Stimulated activated CD8-positive, alpha-beta memory T cell treated with anti-CD3 and anti-CD28 coated beads, Interleukin-4, amount 100 ng/mL, for 4 hours (primary cell): Measurements from ENCODE around the gene LRRC3.

Source experiments
- DNase-seq, 2 donors: peaks; one replicate each; pipeline ENCODE4 v3.0.0-alpha.2; 2020; ENCODE audit warnings: low read depth in 2 of 2, low spot score in 1 of 2

Gene LRRC3

DNA sequence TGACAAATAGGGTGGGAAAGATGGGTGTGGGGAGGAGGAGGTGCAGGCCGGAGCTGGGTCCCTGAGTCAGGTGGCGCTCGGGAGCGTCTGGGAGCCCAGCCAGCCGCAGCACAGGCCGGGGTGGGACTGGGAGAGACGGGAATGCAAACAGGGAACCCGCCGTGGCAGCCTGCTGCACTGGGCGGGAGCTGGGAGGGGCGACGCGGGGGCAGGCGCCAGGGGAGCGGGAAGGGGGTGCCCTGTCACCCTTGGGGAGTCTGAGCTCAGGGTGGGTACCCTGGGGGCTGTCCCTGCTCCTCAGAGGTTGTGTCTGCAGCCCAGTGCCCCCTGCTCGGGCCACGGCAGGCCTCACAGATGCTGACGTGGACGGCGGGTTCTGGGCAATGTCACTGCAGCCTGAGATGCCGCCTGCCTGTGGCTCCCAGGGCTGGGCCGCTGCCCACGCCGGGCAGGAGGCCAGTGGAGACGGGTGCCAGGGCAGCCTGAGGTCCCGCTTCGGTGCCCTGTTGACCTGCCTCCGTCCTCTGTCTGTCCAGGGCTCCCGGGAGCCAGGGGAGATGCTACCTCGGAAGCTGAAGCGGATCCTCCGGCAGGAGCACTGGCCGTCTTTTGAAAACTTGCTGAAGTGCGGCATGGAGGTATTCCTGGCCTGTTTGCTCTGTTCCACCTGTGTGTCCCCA lies 16.6 kb upstream of the LRRC3 start:
- no peak for DNase-seq

DNA sequence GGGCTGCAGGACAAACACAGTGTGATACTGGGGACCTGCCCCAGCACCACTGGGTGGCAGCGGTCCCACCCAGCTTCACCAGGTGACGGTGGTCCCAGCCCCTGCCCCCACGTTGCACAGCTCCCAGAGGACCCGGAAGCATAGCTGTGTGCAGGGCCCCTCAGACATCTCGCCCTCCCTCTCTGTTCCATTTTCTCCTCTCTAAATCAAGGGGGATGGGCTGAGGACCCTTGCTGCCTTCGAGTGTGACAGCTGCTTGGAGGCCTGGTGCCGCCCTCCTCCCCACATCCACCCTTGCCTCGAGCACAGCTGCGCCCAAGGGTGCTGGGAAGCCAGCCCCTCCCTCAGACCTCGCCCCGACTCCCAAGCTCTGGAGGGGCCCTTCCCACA lies 16.1 kb upstream of the LRRC3 start:
- no peak for DNase-seq

DNA sequence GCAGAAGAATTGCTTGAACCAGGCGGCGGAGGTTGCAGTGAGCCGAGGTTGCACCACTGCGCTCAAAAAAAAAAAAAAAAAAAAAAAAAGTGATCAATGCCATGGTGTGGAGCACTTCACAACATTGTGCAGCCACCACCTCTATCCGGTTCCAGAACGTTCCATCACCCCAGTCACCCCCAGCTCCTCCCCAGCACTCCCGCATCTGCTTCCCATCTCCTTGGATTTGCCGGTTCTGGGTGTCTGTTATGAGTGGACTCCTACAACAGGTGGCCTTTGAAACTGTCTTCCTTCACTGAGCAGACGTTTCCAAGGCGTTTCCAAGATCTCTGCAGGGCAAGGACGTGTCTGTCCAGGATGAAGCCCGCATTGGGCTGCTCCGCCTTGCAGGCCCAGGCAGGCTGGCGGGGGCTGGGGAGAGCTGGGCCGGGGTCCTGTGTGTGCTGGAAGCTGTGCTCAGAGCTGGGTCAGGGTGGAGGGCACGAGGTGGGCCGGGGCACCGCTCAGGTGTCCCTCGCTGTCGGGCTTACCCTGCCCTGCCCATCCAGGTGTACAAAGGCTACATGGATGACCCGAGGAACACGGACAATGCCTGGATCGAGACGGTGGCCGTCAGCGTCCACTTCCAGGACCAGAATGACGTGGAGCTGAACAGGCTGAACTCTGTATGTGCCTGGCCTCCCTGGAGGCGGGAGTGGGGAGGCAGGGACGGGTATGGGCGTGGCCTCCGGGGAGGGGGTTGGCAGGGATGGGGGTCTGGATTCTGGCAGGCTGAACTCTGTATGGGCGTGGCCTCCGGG lies 14.9 kb upstream of the LRRC3 start:
- no peak for DNase-seq

DNA sequence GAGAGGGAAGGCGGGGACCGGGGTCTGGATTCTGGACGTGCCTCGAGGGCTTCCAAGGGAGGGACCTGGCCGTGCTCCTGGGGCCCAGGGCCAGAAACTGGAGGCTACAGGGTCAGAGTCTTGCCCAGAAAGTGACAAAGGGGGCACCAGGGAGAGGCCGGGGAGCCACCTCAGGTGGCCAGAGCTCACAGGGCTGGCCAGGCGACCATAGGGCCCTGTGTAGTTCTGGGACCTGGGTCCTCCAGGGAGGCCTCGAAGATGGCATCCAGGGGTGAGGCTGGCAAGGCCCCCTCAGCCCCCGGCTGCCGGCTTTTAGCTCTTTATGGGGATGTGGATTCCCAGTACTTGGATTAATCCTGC lies 14.3 kb upstream of the LRRC3 start:
- DNase-seq, result no peak

DNA sequence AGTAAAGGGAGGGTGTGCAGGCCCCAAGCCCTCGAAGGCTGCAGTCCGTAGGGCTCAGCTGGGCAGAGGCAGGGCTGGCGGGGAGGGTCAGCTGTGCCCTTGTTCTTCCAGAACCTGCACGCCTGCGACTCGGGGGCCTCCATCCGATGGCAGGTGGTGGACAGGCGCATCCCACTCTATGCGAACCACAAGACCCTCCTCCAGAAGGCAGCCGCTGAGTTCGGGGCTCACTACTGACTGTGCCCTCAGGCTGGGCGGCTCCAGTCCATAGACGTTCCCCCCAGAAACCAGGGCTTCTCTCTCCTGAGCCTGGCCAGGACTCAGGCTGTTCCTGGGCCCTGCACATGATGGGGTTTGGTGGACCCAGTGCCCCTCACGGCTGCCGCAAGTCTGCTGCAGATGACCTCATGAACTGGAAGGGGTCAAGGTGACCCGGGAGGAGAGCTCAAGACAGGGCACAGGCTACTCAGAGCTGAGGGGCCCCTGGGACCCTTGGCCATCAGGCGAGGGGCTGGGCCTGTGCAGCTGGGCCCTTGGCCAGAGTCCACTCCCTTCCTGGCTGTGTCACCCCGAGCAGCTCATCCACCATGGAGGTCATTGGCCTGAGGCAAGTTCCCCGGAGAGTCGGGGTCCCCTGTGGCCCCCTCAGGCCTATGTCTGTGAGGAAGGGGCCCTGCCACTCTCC lies 13.6 kb upstream of the LRRC3 start:
- DNase-seq, result no peak

DNA sequence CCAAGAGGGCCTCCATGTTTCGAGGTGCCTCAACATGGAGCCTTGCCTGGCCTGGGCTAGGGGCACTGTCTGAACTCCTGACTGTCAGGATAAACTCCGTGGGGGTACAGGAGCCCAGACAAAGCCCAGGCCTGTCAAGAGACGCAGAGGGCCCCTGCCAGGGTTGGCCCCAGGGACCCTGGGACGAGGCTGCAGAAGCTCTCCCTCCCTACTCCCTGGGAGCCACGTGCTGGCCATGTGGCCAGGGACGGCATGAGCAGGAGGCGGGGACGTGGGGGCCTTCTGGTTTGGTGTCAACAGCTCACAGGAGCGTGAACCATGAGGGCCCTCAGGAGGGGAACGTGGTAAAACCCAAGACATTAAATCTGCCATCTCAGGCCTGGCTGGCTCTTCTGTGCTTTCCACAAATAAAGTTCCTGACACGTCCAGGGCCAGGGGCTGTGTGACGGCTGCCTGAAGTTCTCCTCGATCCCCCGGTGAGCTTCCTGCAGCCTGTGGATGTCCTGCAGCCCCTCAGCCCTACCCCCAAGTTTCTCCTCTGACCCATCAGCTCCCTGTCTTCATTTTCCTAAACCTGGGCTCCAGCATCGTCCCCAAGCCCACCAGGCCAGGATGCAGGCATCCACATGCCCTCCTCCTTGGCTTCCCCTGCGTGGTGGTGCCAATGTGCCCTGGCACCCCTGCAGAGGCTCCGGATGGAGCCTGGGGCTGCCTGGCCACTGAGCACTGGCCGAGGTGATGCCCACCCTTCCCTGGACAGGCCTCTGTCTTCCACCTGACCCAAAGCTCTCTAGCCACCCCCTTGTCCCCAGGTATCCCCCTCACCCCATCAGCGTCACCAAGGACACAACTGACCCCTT lies 12.8 kb upstream of the LRRC3 start:
- DNase-seq, result no peak

DNA sequence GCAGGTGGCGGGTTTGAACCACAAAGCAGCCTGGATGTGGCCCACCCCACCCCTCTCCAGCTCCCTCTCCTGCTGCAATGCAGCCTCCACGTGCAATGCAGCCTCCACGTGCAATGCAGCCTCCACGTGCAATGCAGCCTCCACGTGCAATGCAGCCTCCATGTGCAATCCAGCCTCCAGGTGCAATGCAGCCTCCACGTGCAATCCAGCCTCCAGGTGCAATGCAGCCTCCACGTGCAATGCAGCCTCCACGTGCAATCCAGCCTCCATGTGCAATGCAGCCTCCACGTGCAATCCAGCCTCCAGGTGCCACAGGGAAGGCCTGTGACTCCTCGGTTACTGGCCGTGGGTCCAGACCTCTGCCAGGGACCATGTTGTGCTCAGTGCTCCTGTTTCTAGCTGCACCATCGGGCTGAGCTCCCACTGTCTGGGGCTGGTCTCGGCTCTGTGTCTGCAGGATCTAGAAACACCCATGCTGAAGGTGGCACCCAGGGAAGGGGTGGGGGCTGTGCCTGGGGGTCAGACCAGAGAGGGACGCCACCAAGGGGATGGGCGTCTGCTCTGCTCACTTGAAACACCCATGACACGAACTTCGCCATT lies 11.9 kb upstream of the LRRC3 start:
- no peak for DNase-seq

DNA sequence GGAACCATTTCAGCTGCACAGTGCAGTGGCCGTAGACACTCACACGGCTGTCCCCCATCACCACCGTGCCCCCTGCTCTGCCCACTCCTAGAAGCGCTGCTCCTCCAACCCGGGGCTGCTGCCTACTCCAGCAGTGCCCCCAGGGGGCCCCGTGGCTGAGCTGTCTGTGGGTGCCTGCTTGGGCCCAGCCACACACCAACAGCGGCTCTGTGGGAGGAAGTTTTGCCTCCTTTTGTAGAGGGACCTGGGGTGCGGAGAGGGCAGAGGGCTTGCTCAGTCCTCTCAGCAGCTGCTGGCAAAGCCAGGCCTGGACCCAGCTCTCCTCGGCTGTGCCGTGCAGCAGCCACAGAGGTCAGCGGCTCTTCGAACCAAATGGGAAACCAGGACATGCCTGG lies 11.4 kb upstream of the LRRC3 start:
- DNase-seq, result no peak

DNA sequence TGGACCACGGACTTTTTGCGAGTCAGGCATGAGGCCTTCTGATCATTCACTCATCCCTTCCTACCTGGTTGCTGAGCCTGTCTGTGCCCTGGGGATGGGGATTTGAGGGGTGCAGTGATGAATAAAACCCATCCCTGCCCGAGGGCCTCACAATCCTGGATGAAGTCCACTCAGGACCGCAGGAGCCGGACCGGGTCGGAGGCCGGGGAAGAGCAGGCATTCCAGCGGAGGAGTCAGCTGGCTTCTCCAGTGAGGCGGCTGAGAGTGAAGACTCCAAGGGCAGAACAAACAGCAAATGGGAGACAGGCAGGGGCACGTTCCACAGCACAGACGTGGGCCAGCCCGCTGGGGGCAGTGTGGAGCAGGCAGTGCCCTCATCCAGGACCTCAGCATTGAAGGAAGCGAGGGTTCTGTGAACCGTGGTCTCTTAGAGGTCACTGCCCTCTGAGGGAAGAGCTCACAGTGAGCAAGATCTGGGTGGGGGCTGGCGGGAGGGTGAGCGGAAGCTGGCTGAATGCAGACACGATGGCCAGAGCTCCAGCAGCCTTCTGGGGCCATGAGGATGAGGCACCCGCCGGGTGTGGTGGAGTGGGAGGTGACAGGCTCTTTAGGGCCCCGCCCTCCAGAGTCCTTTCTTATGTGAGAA lies 10.9 kb upstream of the LRRC3 start:
- no peak for DNase-seq

DNA sequence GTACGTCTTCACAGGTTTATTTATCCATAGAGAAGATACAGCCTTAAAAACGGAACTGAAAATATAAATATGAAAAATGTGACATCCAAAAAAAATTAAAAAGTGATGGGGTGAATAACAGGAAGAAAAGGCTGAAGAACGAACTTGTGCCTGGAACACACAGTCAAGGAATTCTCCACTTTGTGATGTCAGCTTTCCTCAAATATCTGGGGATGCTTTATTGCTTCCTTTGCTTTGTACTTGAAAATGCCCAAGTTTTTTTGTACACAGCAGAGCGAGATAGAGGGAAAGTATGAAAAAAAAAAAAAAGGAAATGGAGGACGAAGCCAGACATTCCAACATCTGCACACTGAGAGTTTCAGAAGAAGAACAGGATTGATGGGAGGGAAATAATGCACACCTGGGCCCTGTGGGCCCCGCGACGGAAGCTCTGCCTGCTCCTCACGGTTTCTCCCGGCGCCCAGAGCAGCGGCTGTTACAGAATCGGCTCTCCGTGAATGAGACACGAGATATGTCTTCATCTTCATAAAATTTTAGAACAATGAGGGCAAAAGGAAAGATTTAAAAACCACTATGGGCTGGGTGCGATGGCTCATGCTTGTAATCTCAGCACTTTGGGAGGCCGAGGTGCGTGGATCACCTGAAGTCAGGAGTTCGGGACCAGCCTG lies 10.0 kb upstream of the LRRC3 start:
- no peak for DNase-seq

DNA sequence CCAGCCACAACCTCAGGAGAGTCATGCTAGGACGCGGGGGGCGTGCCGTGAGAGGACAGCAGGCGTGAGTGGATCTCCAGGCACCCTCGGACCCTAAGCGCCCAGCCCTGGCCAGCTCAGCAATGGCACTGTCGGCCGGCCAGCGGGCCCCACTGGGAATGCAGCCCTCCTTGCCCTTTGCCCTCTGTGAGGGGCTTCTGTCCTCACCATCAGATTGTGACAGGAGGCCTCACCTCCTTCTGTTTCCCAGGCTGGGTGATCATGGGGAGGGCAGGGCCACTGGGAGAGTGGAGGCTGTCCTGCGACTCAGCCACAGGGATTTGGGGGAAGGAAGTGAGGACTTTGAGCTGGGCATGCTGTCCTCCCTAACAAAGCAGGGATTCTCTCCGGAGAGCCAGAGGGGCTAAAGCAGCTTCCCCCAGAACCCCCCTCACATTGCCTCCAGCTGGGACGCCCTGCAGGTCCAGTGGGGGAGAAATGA lies 6.6 kb upstream of the LRRC3 start:
- DNase-seq, result no peak

DNA sequence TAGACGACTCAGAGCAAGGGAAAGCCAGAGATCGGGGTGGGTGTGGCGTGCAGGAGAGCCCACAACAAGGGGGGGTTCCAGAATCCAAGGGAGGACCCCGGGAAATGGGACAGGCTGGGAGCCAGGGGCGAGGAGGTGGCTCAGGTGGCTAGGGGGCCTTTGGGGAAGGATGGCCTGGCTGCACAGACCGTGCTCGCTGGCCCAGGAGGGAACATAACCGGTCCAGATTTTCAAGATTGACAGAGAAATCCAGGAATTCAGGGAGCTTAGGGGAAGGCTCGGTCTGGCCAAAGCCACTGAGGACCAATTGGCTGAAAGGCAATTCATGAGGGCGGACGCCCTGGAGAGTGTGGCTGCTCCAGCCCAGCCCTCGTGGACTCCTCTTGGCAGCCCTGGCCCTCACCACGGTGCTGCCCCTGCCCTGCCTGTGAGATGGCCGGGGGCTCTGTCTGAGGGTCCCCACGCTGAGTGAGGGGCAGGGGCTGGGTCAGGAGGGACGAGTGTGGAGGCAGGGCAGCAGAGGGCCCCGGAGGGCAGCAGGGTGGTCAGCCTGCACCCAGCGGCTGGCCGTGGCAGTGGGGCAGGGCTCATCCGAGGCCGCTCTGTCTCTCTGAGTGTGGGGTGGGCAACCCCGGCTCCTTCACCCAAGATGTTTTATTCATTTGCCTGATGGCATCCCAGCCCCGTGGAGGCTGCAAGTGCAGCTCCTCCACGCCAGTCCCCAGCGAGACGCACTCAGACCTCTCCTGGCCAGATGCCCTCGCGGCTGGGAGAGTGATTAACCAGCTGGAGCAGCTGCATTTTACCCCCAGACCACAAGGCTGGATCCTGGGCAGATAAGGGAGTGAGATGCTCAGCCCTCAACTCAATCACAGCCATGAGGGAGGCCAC lies 5.6 kb upstream of the LRRC3 start:
- no peak for DNase-seq

DNA sequence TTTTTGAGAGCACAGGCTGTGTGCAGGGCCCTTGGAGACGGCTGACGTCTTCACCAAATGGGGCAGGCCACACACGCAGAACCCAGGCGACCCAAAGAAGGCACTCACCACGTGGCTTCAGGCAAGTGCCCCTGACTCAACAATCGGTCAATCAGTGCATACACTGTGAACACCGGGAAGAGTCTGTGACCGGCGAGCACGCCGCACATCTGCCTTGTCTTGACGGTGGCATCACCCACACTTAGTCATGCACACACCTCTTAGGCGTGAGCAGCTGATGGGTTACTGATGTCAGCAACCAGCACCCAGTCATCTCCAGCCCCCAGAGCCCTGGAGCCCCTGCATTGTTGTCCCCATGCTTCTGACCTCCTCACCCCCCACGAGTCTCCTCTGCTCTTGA lies 4.9 kb upstream of the LRRC3 start:
- DNase-seq, result no peak

DNA sequence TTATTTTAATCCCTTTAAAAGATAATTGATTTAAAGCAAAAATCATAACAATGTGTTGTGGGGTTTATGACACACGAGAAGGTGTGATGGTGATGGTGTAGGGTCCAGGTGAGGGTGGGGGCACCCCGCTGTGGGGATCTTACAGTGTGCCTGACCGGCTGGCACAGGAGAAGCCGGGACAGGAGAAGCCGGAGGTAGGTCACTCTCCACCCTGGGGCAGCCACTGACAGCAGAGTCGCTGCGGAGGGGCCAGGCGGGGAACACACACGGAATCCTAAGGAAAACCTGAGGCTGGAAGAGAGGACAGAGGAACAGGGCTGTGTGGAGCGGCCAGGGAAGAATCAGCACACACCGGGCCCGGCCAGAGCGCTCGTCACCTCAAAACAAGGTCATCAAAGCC lies 4.3 kb upstream of the LRRC3 start:
- no peak for DNase-seq

DNA sequence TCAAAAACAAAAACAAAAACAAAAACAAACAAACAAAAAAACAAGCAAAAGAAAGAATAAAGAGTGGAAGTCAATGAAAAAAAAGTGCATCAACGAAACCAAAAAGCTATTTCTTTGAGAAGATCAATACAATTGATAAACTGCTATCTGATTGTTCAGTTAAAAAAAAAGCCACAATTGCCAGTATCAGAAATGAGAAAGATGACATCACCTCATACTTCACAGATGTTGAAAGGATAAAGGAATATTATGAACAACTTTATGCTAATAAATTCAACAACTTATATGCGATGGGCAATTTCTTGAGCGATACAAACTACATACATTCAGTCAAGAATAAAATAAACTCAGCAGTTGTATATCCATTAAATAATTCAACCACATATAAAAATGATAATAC lies 2.2 kb upstream of the LRRC3 start:
- no peak for DNase-seq

DNA sequence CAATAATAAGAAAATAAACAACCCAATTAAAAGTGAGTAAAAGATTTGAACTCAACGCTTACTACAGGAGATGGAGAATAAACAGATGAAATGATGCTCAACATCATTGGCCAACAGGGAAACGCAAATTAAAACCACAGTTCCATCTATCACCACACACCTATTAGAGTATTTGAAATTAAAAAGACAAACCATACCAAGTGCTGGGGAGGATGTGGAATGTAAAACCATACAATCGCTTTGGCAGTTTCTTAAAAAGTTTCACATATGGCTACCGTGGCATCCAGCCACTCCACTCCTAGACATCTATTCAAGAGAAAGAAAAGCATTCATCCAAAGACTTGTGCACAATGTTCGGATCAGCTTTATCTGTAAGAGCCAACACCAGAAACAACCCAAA lies 1.3 kb upstream of the LRRC3 start:
- no peak for DNase-seq

DNA sequence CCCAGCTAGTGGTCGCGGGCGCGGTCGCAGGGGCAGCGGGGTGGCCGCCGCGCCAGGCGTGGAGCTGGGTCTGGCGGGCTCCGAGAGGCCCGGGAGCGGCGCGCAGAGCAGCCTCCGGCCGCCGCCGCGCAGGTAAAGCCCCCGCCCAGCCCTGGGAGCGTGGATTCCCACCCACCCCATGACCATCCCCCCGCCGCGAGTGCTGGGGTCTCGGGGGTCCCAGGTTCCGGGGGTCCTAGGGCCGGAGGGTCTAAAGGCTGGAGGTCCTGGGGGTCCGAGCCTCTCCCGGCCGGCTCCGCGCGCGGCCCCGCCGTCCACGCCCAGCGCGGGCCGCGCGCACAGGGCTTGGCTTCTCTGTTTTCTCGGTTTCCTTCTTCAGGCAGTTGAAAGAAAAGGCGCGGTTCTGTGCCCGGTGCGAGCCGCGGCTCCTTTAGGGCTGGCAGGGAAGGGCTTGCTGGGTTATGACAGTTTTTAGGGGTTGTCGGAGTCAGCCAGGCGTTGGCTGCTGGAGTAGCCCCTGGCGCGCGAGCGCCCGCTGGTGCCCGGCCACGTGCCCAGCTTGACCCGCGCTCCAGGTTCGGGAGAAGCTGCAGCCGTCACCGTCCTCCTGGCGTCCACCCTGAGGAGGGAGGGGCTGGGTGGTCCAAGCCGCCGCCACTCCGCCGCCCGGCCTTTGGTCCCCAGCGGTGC lies 359 bp downstream of the LRRC3 start:
- peak in 1 of 2 donors; percentile 2 for DNase-seq

DNA sequence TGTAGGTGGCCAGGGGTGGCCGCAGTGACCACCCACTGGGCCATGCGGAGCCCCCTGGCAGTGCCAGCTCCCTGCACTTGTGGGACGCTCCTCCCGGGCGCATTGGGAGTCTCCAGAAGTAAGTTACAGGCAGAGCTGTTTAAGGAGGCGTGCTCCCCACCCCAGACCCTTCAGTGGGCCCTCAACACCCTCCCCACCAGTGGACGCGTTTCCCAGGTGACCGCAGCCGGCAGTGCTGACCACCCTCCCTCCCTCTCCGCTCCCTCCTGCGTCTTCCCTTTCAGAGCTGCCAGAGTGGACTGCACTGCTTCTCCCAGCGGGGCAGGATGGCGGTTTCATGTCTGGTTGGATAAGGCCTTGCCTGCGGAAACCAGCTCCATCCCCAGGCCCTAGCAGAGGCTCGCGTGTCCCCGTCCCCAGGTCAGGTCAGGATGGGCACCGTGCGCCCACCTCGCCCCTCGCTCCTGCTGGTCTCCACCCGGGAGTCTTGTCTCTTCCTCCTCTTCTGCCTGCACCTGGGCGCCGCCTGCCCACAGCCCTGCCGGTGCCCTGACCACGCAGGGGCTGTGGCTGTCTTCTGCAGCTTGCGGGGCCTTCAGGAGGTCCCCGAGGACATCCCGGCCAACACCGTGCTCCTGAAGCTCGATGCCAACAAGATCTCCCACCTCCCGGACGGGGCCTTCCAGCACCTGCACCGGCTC lies 1.1 kb downstream of the LRRC3 start:
- no peak for DNase-seq
